ENCODE results near the gene FRMD4A. TPM values are rescaled to one million over a fixed set of nuclear protein-coding genes. Genes with fewer than 3 reads are reported as not detected.

FRMD4A gene
- total RNA-seq, 1 experiment from 2014 or later, result 19.6 TPM

GRCh38 chr10:13808556-13809391 lies 522.0 kb downstream of the FRMD4A start:
- no peak overlapping the region for H3K4ac ChIP-seq (ENCODE audit: low read depth, low read length)
- no peak overlapping the region for H4K8ac ChIP-seq (replicated peaks; ENCODE audit: insufficient read length, low read depth, low read length)
- H3K9me3 ChIP-seq (ENCODE audit: control insufficient read depth, low read depth, low read length), result no peaks in the 10 kb centered on the region
- no peak overlapping the region for H2AFZ ChIP-seq (ENCODE audit: low read length)
- no peak overlapping the region for H3K9ac ChIP-seq (ENCODE audit: extremely low read depth, insufficient read length, low read length)
- no peak overlapping the region for H4K91ac ChIP-seq (ENCODE audit: insufficient read length, low read depth, low read length)
- no peaks in the 10 kb centered on the region for H3K27me3 ChIP-seq (ENCODE audit: insufficient read depth, low read length)
- H3K79me1 ChIP-seq (ENCODE audit: insufficient read depth, low read depth, low read length, poor library complexity, severe bottlenecking), result no peaks in the 10 kb centered on the region
- no peaks in the 10 kb centered on the region for H3K36me3 Mint-ChIP-seq (ENCODE audit: insufficient read depth in 1 of 3, low read depth in 3 of 3)
- no peaks in the 10 kb centered on the region for H3K23me2 ChIP-seq (ENCODE audit: insufficient read length, low read depth, low read length, poor library complexity, severe bottlenecking)
- no peak overlapping the region for H4K5ac ChIP-seq (ENCODE audit: insufficient read length, low read depth, low read length)
- peak overlapping the region; percentile 63 for H3K18ac ChIP-seq (ENCODE audit: insufficient read length, low read depth, low read length)
- no peak for DNase-seq
- H3K14ac ChIP-seq (ENCODE audit: insufficient read depth, low read length), result peak overlapping the region; percentile 24; the same call in 1 of the 2 replicates
- no peak overlapping the region for H2BK120ac ChIP-seq (ENCODE audit: low read depth, low read length, poor library complexity, severe bottlenecking)
- no peaks in the 10 kb centered on the region for H3K9me3 Mint-ChIP-seq
- no peak for TF ChIP-seq CTCF (conservative IDR thresholded peaks at IDR 0.05)
- no peaks in the 10 kb centered on the region; the same call in 1 of the 2 replicates for H3K27me3 Mint-ChIP-seq (ENCODE audit: low read depth)
- no peak overlapping the region for H2BK15ac ChIP-seq (ENCODE audit: low read depth, low read length)
- H3K4me3 Mint-ChIP-seq, result no peak overlapping the region
- peak overlapping the region; percentile 61 to 87 (median 72); a peak in 6 of 7 replicates for H3K27ac Mint-ChIP-seq
- no CpG with 5 or more reads among the region's 15 CpGs for WGBS (ENCODE audit: extremely low coverage, insufficient read length, low lambda C conversion rate)
- H3K27ac ChIP-seq (ENCODE audit: insufficient read length, low read depth, low read length), result no peak overlapping the region
- no peak overlapping the region for H2BK20ac ChIP-seq (ENCODE audit: low read depth, low read length, poor library complexity, severe bottlenecking)
- H3K79me2 ChIP-seq (ENCODE audit: insufficient read depth, low read length), result no peaks in the 10 kb centered on the region
- H3K56ac ChIP-seq (ENCODE audit: insufficient read length, low read depth, low read length), result no peak overlapping the region
- no peak overlapping the region for H3T11ph ChIP-seq (ENCODE audit: low read length)
- H2AK5ac ChIP-seq (ENCODE audit: insufficient read length, low read length), result no peak overlapping the region
- H2BK12ac ChIP-seq (ENCODE audit: insufficient read length, low read depth, low read length), result no peak overlapping the region
- peaks cover 12% of the 10 kb centered on the region for H3K4me1 ChIP-seq (ENCODE audit: insufficient read depth, low read length)
- no peak overlapping the region for H3K4me2 ChIP-seq (ENCODE audit: insufficient read depth, insufficient read length, low read length)
- peaks cover 24 to 36% of the 10 kb centered on the region in 2 experiments for H3K4me1 Mint-ChIP-seq
- H2BK5ac ChIP-seq (ENCODE audit: insufficient read length, low read length), result no peak overlapping the region
- H4K20me1 ChIP-seq (ENCODE audit: control insufficient read depth, insufficient read depth, insufficient read length), result no peaks in the 10 kb centered on the region
- no peak overlapping the region for H3K23ac ChIP-seq (ENCODE audit: insufficient read length, low read depth, low read length)

Measured in H9 (cell line).